Lower lobe of right lung (tissue), 2 donors: Measurements from ENCODE around the gene KCTD1. TPM values are rescaled to one million over a fixed set of nuclear protein-coding genes. Genes with fewer than 3 reads are reported as not detected.

ENCODE experiments used
- ATAC-seq, 2 donors: fragments of 200-7000 bp; cut with Tn5 transposase; one replicate each; pipeline ENCODE4 v1.9.1; 2020 to 2022; ENCODE audit warnings: mild to moderate bottlenecking in 2 of 2, moderate library complexity in 2 of 2
- DNase-seq: peaks from one replicate; pipeline ENCODE4 v3.0.0-alpha.2; 2020
- H3K27ac ChIP-seq: fragments of 200-600 bp; one replicate; pipeline ENCODE4 v1.8.0; 2022
- H3K27me3 ChIP-seq: fragments of 200-600 bp; one replicate; pipeline ENCODE4 v1.8.0; 2022; ENCODE audit warnings: low read depth
- H3K36me3 ChIP-seq: fragments of 200-600 bp; one replicate; pipeline ENCODE4 v1.8.0; 2022; ENCODE audit warnings: mild to moderate bottlenecking
- H3K4me1 ChIP-seq: fragments of 200-600 bp; one replicate; pipeline ENCODE4 v1.8.0; 2022
- H3K4me3 ChIP-seq: fragments of 200-600 bp; one replicate; pipeline ENCODE4 v1.8.0; 2022; ENCODE audit warnings: mild to moderate bottlenecking
- H3K9me3 ChIP-seq: fragments of 200-600 bp; one replicate; pipeline ENCODE4 v1.8.0; 2022
- intact Hi-C: fragments of 100-400 bp; cut with DNase I; formaldehyde crosslinking; loops from one replicate; pipeline ENCODE4 v1.11.0; 2022
- total RNA-seq: library from RNA; stranded (reverse); fragmentation: NEBNext Ultra II Directional; extraction: Animal tissue kit (Norgen Biotek cat#: 25700); gene quantifications from one replicate; pipeline ENCODE4 v1.2.1, GENCODE V29; 2021
- TF ChIP-seq, protein P1 (sequence below): fragments of 200-600 bp; IDR thresholded peaks from one replicate; pipeline ENCODE4 v1.8.0; 2022; ENCODE audit warnings: antibody characterized with exemption, mild to moderate bottlenecking
- donor health status: DM: no; HTN: yes; CAD: no; lungs with severe emphysema.

KCTD1 gene
- total RNA-seq, 1 donor from 2014 or later, result 9.0 TPM

DNA sequence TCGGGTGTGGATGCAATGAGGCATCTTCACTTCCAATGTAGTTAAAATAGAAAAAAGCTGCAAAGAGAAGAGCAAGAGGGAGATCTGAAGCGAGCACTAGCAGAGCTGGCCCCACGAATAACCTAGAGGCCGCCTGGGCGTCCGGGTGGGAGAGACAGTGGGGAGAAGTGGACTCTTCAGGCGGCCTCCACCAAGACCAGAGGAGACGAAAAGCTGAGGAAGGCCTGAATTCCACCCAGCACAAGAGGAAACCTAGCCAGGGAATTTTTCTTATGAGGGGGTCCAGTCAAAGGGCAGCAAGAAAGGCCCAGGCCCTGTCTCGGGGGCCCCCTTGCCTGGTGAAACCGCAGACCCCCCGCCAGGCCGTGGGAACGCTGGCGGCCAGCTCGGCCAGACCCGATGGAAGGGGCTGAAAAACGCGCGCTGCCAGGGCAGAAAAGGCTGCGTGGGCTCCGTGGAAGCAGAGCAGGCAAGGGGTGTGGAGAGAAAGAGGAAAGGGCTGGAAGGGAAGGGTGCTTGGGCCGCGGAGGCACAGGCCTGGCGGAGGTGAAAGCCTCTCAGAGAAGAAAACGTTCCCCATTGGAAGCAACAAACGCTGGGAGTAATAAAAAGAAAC lies 69.2 kb downstream of the KCTD1 start:
- DNase-seq (no peak), ATAC-seq (no peak)
- no peaks in the 10 kb centered on the region for H3K36me3 ChIP-seq
- intact Hi-C loops, result no loop called here
- H3K27me3 ChIP-seq, result no peaks in the 10 kb centered on the region
- H3K9me3 ChIP-seq, result no peaks in the 10 kb centered on the region
- no peak overlapping the region for H3K4me3 ChIP-seq
- H3K4me1 ChIP-seq, result no peaks in the 10 kb centered on the region
- TF ChIP-seq, protein P1, sequence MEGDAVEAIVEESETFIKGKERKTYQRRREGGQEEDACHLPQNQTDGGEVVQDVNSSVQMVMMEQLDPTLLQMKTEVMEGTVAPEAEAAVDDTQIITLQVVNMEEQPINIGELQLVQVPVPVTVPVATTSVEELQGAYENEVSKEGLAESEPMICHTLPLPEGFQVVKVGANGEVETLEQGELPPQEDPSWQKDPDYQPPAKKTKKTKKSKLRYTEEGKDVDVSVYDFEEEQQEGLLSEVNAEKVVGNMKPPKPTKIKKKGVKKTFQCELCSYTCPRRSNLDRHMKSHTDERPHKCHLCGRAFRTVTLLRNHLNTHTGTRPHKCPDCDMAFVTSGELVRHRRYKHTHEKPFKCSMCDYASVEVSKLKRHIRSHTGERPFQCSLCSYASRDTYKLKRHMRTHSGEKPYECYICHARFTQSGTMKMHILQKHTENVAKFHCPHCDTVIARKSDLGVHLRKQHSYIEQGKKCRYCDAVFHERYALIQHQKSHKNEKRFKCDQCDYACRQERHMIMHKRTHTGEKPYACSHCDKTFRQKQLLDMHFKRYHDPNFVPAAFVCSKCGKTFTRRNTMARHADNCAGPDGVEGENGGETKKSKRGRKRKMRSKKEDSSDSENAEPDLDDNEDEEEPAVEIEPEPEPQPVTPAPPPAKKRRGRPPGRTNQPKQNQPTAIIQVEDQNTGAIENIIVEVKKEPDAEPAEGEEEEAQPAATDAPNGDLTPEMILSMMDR, result no peak
- H3K27ac ChIP-seq, result no peak overlapping the region

DNA sequence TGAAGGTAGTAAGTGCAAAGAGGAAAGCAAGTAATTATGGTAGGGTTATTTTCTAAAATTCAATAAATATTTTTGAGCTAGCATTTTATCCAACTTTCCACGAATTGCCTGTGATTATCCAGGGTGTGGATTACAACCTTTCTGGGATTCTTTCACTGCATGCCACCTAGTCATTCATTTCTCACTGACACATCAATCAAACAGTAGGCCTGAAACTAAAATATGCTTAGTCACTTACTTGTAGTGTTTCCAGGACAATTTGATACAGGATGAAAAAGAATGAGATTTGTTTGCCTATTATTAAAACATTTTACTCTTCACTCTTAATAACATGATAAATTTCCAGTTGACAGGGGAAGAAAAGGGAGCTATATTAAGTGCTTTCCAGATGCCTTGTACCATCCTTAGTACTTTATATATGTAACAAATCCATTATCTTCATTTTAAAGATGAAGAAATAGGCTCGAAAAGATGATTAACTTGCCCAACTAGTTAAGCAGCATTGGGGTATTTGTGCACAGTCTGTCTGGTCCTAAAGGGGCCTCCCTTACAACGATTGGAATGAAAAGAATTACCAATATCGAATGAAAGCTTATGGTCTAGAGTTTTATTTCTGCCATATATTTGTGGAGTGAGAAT lies 70.4 kb downstream of the KCTD1 start:
- no peaks in the 10 kb centered on the region for H3K4me1 ChIP-seq
- intact Hi-C loops, result no loop called here
- ATAC-seq, result no peak

DNA sequence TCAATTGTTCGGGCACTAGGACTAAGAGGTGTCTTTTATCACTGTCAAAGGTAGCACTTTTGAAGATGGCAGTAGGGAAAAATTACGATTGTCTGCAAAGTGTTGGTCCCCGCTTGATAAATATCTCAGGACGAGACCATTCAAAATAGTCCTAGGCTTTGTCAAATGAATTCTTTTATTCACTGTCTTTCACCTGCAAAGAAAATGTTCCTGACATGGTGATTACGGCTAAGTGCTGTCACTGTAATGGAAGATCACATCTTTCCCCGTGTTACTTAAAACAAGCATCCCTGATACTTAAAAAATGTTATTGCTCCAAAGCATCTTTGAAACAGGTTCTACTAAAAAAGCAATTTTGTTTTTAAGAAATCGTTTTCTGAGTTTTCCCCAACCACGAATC lies 71.7 kb downstream of the KCTD1 start:
- intact Hi-C loops, result no loop called here
- H3K4me1 ChIP-seq, result no peaks in the 10 kb centered on the region
- TF ChIP-seq, protein P1, result no peak
- no peak overlapping the region for H3K4me3 ChIP-seq
- H3K36me3 ChIP-seq, result no peaks in the 10 kb centered on the region
- H3K27me3 ChIP-seq, result no peaks in the 10 kb centered on the region
- no peak overlapping the region for H3K27ac ChIP-seq
- no peaks in the 10 kb centered on the region for H3K9me3 ChIP-seq
- ATAC-seq (no peak), DNase-seq (no peak)

More for the DNA sequence above, 70.4 kb downstream of the KCTD1 start:
- no peak overlapping the region for H3K4me3 ChIP-seq
- H3K9me3 ChIP-seq, result no peaks in the 10 kb centered on the region
- TF ChIP-seq, protein P1, result no peak
- no peaks in the 10 kb centered on the region for H3K27me3 ChIP-seq
- no peak for DNase-seq
- no peak overlapping the region for H3K27ac ChIP-seq
- no peaks in the 10 kb centered on the region for H3K36me3 ChIP-seq

DNA sequence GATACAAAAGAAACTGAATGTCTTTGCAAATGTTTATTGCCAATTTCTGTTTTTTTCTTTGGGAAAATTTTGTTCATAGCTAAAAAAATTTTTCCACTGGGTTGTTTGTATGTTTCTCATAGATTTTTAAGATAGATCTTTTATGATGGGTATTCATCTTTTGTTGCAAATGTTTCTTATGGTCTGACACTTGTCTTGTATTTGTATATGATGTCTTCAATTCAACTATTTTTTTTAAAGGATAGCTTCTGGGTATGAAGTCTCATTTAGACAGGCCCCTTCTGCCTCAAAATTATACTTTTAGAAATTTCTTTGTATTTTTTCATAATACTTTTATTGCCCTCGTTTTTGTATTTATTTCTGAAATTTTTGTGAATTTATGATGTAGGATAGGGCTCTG lies 73.8 kb downstream of the KCTD1 start:
- ATAC-seq (no peak), DNase-seq (no peak)
- Histone ChIP-seq H3K4me1 (no peaks in the 10 kb centered on the region), H3K9me3 (no peaks in the 10 kb centered on the region), H3K36me3 (no peaks in the 10 kb centered on the region), H3K4me3 (no peak overlapping the region), H3K27me3 (no peaks in the 10 kb centered on the region), H3K27ac (no peak overlapping the region)
- intact Hi-C loops, result no loop called here
- TF ChIP-seq, protein P1, result no peak

DNA sequence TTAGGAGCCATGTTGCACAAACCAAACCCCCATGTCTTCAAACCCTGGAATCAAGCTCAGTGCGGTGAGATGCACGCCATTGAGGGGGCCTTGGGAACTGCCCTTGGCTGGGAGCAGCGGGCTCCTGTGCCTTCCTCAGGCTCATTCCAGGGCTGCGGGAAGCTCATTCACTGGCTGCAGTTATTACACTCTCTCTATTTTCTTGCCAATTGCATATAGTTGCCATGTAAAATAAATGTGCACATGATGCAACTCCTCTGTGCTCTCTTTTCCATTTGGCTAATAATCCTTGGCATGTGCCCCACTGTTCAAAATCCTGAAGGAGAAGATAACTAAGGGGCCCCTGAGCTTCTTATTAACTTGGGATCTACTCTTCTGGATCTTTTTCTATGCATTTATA lies 74.7 kb downstream of the KCTD1 start:
- no peaks in the 10 kb centered on the region for H3K36me3 ChIP-seq
- no peaks in the 10 kb centered on the region for H3K9me3 ChIP-seq
- no peak for DNase-seq
- no peaks in the 10 kb centered on the region for H3K4me1 ChIP-seq
- no peaks in the 10 kb centered on the region for H3K27me3 ChIP-seq
- ATAC-seq, result no peak
- no peak overlapping the region for H3K27ac ChIP-seq
- intact Hi-C loops, result no loop called here
- TF ChIP-seq, protein P1, result no peak
- H3K4me3 ChIP-seq, result no peak overlapping the region
